ENCODE measurements around the gene PCGF1. TPM values are rescaled to one million over a fixed set of nuclear protein-coding genes. Genes with fewer than 3 reads are reported as not detected.

The PCGF1 gene
- total and polyA plus RNA-seq, 9 of the 15 experiments (the other 6 are each of a cell fraction or from before 2014, with no cell fraction given): 20.3 to 45.7 (median 29.3) TPM

DNA sequence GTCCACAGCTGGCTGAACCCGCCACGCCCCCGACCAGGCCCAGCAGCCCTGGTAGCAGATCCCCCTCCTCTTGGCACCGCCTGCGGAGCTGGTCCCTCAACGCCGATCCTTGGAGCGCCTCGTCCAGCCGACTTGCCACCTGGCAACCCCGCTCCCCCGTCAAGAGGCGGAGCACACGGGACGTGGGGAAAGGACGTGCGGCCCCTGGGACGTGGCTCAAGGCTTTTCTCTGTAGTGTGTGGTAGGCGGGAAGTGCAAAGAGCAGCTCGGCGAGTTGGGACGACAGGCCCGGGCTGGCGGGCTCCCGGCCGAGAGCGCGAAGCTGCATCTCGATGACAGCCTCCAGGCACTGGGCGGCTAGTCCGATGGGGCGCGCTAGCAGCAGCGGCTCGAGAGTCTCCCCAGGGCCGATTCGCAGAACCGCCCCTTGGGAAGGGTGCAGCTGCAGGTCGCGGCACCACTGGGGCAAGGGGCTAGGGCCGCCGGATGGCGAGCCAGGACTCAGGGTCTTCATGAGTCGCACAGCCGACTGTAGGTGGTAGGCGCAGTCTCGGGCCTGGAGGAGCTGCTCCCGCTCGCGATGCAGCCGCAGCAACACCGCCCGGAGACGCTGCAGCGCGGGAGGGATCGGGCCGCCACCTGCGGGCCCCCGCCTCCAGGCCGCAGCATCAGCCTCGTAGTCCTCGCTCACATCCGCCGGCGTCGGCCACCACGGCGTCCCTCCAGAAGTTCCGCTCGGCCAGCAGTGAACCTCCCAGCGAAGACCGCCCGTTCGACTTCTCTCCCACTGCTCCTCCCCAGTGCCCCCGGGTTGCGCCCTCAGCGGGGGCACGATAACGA lies 25.3 kb downstream of the PCGF1 start (continued):
- TF ChIP-seq, protein P1, sequence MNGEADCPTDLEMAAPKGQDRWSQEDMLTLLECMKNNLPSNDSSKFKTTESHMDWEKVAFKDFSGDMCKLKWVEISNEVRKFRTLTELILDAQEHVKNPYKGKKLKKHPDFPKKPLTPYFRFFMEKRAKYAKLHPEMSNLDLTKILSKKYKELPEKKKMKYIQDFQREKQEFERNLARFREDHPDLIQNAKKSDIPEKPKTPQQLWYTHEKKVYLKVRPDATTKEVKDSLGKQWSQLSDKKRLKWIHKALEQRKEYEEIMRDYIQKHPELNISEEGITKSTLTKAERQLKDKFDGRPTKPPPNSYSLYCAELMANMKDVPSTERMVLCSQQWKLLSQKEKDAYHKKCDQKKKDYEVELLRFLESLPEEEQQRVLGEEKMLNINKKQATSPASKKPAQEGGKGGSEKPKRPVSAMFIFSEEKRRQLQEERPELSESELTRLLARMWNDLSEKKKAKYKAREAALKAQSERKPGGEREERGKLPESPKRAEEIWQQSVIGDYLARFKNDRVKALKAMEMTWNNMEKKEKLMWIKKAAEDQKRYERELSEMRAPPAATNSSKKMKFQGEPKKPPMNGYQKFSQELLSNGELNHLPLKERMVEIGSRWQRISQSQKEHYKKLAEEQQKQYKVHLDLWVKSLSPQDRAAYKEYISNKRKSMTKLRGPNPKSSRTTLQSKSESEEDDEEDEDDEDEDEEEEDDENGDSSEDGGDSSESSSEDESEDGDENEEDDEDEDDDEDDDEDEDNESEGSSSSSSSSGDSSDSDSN (IDR thresholded peaks at IDR 0.05; ENCODE audit: borderline replicate concordance in 1 of 2, low read depth in 2 of 2, low read length in 2 of 2): peak; percentile 20 to 64; a peak in 3 of 4 replicates
- TF ChIP-seq DDX20 (tag; IDR thresholded peaks at IDR 0.05; ENCODE audit: low read depth) (no peak), HLTF (IDR thresholded peaks at IDR 0.05) (peak; percentile 7; the same call in 1 of the 2 replicates), ZNF766 (CRISPR knock-in tag; conservative IDR thresholded peaks at IDR 0.05) (peak; percentile 69; the same call in 1 of the 2 replicates)
- TF ChIP-seq, protein P2, sequence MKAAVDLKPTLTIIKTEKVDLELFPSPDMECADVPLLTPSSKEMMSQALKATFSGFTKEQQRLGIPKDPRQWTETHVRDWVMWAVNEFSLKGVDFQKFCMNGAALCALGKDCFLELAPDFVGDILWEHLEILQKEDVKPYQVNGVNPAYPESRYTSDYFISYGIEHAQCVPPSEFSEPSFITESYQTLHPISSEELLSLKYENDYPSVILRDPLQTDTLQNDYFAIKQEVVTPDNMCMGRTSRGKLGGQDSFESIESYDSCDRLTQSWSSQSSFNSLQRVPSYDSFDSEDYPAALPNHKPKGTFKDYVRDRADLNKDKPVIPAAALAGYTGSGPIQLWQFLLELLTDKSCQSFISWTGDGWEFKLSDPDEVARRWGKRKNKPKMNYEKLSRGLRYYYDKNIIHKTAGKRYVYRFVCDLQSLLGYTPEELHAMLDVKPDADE (conservative IDR thresholded peaks at IDR 0.05; ENCODE audit: control insufficient read depth, low read depth, low read length): peak; percentile 60; the same call in 1 of the 2 replicates

Data from K562 (cell line).